NCI-H345 (cell line): ENCODE measurements around the gene C1QTNF2.

ENCODE experiments used
- DNase-seq: peaks from one replicate; lab custom pipeline; 2025; lab: John Stamatoyannopoulos, UW

C1QTNF2 gene

DNA sequence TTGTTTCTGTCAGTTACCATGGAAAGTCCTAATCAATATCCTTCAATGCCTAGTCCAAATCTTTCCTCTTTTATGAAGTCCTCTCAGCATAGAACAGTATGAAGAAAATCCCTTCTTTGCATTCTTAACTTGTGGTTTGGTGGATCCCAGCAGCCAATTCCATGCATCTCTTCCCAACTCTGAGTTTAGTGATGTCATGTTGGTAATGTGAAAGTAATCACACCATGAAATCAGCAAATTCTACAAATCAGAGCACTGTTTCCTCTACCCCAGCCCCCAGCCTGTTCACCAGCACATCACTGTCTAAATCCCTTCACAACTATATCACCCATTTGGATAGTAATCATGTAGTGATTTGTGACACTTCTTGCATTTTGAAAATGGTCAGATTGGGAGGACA is 4.7 kb upstream of the C1QTNF2 start:
- no peak for DNase-seq

DNA sequence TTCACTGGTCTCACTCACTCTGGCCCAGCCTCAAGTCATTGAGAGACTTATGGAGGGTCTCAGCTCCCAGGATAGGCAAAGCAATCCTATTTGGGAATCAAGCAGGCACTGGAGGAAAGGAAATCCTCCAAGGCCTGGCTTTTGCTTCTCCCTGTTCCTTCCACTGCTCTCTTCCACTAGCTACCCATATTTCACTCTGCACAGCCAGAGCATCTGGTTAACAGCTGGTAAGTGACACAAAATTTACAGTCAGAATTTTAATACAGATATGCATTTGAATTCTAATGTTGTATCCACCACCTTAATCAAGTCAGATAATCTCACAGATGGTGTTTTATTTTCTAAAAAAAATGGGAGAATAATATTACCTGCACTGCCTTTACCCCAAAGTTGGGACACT is 868 bp upstream of the C1QTNF2 start:
- DNase-seq = no peak

DNA sequence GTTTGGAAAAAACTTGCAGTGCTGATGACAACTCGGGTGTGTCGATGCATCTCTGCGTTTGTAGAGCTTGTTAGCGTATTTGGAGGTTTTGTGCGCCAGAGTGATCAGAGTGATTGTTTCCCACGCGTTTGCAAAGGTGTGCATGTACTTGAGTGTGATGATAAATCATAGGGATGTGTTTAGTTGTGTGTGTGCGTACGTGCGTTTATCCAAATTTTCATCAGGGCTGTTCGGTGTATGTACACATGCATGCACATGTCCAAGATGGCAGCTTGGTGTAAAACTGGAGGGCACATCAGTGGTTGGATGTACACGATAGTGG is 248 bp upstream of the C1QTNF2 start:
- no peak for DNase-seq

DNA sequence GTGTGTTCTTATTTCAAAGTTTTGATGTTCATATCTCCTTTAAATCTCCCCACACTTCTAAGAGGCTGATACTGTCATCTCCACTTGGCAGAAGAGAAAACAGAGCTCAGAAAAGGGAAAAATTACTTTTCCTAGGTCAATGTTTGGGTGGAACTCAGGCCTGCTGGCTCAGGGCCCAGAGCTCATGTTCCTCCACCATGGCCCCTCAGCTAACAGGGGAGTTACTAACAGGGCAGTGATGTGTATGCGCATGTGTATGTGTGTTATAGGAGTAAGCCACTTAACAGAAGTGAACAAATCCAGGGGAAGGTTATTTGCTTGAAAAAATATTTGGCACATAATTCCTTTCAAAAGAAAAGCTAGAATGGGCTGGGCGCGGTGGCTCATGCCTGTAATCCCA is 2.5 kb downstream of the C1QTNF2 start:
- no peak for DNase-seq

DNA sequence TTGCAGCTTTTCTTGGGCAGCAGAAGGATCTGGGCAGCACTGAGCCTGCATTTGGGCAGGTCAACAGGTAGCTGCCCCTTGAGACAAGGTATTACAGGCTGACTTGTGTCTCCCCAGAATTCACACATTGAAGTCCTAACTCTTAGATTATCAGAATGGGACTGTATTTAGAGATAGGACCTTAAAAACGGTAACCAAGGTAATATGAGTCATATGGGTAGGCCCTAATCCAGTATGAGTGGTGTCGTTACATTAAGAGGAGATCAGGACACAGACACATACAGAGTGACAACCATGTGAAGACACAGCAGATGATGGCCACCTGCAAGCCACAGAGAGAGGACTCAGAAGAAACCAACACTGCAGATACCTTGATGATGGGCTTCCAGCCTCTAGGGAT is 3.2 kb downstream of the C1QTNF2 start:
- no peak for DNase-seq

DNA sequence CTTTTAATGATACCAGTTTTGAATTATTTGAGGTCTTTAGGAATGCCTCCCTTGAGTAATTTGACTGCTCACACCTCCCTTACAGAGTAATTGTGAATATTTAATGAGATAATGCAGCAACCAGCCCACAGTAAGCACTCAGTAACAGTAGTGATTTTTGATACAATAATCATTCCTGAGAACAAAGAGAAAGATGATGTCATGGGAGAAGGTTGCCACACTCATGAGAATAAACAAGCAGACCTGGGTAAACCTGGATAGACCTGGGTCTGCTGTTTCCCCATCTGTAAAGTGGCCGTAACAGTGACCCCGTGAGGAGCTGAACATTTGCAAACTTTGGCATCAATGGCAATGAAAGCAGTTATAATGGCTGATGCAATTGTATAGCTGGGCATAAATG is 4.2 kb downstream of the C1QTNF2 start:
- DNase-seq = no peak

DNA sequence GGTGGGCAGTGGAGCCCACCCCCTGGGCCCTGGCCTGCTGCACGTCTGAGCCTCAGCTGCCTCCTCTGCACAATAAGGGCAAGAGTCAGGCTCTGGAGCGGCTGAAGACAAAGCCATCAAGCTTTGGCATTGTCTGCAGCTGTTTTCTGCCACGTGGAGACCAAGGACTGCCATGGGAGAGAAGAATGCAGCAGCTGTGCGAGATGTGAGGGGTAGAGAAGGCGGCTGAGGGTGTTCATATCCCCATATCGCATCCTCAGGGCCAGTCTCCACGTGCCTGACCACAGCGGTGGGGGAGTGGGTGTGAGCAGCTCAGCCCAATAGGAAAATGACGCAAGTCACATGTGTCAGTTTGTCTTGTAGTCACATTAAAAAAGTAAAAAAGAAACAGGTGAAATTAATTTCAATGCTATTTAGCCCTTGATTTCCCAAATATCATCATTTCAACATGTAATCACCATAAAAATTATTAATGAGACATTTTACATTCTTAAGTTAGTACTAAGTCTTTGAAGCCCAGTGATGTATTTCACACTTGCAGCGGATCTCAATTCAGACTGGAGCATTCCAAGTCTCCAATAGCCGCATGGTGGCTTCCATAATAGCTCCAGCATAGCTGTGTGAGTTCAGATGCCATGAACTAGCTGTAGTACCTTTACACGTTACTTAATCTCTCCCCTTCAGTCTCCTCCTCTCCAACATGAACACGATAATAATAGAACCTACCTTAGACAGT is 6.6 kb downstream of the C1QTNF2 start:
- no peak for DNase-seq

DNA sequence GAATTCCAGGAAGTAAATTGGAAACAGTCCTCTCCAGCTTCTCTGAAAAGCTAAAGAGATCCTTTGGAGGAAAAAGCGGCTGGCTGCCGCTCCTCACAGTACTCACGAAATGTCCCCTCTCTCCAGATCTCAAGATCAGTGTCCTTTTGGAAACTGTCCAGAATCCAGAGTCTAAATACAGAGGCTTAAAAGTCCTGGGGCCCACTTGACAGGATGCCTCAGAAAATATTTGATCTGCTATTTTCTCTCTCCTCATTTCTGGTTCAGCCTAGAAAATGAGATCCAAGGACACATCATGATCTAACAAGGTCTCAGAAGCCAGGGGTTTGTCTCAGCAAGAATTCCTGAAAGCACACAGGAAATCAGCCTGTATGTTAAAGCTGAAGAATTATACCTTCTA is 7.2 kb downstream of the C1QTNF2 start:
- DNase-seq = no peak

DNA sequence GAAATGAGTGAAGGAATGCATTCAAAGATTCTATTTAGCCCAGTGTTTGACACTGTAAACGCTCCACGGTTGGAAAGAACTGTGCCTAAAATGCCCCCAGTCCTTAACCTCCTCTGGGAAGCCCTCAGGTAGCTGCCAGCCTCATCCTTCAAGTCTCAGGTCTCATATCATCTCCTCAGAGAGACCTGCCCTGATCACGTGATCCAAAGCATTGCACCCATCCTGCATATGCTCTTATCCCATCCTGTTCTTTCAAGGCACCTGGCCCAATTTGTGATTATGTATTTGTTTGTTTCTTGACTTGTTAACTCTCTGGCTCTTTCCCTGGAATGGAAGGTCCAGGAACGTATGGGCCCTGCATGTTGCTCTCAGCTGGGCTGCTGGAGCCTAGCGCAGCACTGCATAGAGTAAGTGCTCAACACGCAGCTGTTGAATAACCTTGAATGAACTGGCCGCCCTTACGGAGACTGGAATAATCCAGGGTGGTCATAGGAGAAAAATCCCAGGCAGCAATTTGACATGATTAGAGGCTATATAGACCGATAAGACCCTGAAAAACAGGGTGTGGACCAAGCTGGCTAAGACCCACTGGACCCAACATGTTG is 8.7 kb downstream of the C1QTNF2 start:
- DNase-seq = no peak

DNA sequence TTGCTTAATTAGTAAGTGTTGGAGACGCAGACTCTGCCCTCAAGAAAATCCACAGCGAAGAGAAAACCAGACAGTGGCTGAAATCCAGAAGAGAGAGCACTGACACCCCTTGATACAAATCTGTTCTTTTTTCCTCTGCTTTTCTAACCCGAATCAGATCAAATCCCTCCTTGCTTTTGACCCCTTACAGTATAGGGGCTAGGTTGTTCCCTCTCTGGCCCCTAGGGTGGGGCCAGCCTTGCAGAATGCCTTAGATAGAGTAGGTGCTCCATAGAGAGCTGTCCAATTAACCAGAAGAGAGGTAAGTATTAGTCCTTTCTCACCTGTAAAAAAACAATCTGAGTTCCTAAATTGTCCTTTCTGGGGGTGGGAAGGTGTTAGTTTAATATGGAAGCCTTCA is 10.1 kb downstream of the C1QTNF2 start:
- no peak for DNase-seq

DNA sequence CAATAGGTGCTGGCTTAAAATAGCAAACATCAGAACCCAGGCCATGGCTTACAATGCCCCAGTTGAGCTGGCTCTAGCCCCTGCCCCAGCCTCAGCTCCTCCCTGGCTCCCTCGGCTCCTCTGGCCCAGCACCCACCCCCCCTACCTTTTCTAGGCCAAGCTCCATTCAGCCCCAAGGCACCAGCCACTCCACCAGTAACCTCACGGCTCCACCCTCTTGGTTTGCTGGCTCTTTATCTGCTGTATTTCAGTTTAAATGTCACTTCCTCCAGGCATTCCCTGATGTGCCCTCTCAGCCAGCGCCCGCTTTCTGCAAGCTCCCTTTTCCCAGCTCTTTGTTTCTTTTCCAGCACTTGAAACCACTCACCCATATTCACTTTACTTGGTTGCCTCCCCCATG is 10.6 kb downstream of the C1QTNF2 start:
- DNase-seq = no peak

DNA sequence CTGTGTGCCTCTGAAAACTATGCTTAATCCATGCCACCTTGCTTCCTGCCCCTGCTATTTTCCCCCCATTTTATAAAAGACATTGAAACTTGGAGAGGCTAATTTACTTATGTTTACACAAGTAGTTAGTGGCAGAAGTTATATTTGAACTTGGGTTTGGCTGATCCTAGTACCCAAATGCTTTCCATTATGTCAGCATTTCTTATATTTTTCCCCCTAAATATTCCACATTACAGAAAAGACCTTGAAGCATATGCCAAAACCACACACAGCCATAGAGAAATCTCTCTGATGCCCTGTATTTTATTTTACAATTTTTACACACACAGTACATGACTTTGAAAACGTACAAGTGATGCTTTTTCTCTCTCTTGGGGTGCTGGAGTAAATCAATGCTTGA is 11.2 kb downstream of the C1QTNF2 start:
- no peak for DNase-seq

DNA sequence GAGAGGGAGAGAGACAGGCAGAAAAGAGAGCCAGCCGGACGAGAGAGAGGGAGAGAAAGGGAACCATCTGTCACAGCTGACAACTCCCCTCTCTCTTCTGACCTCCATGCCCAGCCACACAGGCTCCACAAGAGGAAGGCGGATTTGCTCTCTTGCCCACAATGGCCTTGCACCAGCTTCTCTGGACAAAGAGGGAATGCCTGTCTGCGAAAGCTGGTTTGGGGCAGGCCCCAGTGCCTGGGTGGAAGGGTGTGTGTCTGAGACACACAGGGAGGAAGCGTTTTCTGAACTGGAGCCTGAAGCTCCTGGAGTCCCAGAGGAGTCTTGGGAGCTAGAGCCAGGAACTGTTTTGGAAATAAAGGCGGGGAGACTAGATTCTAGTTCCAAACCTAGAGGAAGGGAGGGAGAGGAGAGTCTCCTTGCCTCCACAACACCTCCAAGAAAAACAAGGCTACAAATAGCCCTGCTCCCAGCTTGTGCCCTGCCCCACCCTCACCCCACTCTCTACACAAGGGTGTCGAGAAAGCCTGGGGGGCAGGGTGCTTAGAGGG is 12.5 kb downstream of the C1QTNF2 start:
- DNase-seq = no peak

DNA sequence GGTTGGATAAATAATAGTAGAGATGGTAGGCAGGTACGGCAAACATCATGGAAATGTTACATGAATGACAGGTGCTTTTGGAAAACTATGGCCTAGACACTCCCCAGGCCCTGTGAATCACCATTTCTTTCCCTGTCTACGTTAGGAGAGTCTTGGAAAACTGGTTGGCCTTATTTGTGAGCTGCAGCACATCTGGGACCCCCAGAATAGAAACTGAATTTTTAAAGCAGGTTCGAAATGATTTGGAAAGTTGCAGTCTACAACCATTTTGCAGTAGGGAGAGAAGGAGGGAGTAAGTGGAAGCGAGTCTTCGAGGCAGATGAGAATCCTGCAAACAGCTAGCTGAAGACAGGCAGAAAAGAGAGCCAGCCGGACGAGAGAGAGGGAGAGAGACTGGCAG is 13.0 kb downstream of the C1QTNF2 start:
- no peak for DNase-seq

DNA sequence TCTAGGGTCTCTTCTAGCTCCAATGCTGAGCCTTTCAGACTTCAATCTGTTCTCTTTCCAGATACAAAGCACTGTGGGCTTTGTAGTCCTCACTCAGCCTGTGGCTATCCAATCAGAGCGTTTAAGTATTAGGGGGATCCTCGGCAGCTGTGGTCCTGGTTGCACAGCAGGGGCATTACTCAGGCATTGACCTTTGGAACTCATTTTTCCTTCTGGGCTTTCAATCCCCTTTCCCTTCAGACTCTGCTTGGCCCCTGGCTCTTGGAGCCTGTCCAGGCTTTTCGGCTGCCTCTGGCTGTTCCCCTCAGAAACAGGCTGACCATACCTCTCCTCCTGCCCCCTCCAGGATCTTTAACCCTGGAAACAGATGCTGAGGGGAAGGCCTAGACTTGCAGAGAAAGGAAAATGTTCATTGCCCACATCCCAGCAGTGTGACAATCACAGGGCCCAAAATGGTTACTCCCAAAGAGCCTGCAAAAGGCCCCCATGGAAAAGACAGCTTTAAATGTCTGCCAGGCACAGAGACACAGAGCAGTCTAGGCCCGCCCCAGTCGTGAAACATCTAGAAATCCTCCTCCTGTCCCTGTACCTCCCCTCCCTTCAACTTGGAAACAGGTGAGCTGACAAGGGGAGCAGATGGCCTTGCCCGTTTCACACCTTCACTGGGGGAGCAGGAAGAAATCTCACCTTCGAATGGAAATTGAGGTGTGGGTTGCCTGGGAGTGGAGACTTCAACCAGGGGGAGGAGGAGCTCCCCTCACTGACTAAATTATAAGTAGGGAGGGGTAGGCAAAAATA is 13.7 kb downstream of the C1QTNF2 start:
- DNase-seq = no peak

DNA sequence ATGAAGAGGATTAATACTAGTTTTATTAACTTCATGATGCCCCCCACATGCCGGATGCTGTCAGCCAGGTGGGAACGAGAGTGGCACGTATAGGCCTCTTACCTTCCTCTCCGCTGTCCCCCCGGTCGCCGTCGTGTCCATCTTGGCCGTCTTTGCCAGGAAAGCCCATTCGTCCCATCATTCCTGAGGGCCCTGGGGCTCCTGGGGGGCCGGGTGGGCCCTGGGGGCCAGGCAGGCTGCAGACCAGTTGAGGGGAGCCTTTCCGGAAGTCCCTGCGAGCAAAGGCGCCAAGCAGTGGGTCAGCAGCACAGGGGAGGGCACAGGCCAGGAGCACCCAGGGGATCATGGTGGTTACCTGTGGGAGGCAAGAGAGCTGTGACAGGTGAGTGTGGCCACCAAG is 15.8 kb downstream of the C1QTNF2 start:
- DNase-seq = no peak

DNA sequence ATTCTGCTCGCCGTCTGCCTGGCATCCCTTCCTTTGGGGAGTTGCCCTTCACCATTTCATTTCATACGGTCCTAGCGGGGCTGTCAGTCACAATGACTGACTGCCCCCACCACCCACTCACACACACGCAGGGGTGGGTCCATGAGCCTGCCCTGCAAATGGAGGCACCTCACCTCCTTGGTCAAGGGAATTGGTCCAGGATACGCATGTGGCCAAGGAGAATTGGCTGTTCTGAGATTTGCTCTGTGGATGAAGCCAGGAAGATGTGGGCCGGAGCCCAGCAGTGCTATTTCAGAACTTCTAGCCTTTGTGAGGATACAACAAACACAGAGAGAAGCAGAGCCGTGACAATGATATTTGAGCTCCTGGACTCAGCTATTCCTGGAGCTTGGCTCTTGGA is 17.0 kb downstream of the C1QTNF2 start:
- no peak for DNase-seq

DNA sequence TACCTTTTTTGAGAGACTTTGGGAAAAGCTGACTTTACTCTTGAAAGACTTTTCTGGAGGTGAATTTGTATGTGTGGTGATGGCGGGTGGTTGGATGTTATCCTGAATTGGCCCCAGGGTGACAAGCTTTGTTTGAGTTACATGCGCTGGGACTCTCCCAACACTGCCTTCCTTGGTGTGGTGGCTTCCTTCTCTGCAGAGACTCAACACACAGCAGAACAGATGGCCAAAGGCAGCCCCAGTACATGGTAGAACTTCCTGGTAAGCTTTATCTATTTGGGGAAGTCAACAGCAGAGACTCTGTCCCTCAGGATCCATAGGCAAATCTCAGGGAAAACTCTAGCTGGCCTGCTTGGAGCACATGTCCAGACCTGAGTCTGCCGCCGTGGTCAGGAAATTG is 18.1 kb downstream of the C1QTNF2 start:
- DNase-seq = no peak

DNA sequence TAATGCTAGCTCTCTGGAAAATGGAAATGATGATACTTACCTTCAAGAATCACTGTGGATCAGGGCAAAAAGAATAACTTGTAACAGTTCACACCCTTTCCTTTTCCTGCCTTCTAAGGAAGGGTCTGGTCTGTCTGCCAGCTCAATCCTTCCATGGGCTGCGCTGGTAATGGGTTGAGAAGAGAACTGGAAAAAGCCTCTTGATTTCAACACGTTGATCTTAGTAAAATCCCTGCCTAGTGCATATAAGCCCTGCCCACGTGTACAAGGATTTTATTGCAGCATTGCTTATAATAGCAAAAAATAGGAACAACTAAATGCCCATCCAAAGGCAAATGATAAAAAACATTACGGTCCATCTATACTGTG is 20.5 kb downstream of the C1QTNF2 start:
- DNase-seq = no peak

DNA sequence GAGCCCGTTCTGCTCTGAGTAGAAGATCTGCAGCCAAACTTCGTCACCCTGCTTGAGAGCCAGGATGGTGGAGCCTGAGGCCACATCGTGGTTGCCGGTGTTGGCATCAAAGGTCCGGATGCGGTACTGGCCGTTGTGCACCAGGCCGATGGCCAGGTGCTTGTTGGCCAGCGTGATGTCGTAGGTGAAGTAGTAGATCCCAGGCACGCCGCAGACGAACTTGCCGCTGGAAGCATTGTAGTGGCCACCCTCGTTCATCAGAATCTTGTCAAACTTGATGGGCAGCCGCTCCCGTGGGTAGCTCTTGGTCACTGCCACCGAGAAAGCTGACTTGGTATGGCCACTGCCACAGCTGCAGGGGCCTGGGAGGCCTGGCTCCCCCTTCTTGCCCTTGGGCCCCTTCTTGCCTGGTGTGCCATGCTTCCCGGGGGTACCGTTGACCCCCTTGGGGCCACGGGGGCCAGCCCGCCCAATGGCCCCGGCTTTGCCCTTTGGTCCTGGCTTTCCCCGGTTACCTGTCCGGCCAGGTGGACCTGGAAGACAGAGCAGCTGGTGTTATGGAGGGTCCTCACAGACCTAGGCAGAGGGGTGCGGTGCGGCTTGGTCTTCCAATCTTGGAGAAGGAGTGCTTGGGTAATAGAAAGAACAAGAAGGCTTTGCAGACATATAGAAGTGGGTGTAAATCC is 21.0 kb downstream of the C1QTNF2 start:
- no peak for DNase-seq

DNA sequence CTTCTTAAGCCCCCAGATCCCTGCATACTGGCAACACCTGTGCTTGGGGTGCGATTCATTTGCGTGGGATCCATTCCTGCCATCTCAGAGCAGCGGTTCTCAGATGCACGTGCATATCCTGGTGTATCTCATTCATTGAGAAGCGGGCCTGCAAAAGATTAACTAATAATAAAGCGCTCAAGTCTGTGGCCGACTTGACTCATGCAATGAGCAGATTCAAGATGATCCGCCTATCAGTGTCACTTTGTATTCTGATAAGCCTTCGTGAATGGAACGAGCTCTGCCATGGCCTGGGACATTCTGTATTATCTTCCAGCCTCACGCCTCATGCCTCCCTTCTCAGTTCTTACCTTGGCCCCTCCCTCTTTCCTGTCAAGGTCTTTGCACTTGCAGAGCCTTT is 22.3 kb downstream of the C1QTNF2 start:
- no peak for DNase-seq

DNA sequence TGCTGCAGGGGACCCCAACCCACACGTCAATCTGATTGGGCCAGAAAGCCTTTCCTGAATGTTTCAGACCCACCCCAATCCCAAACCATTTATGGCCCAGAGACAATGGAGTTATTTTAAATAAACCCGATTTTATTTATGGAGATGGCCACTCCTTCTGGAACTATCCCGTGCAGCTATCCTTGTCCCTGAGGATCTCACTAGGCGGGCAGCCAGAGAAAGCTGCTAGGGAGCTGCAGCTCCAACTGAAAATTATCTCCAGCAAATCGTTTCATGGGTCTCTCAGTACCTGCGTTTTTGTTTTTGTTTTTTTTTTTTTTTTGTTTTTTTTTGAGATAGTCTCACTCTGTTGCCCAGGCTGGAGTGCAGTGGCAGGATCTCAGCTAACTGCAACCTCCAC is 23.0 kb downstream of the C1QTNF2 start:
- no peak for DNase-seq
